CD4-positive, alpha-beta memory T cell (primary cell): ENCODE data around the gene NUDT19. TPM values are rescaled to one million over a fixed set of nuclear protein-coding genes. Genes with fewer than 3 reads are reported as not detected.
"Not testable (repeated sequence)": the region's sequence is repeated elsewhere in the genome, so short reads cannot be mapped to it uniquely, and the experiment has no call there.

Experiments
- CTCF ChIA-PET: fragments of 350-600 bp; sonication (Branson Sonifier 250); formaldehyde crosslinking; loops from one replicate; lab custom pipeline; 2021; ENCODE audit warnings: inconsistent platforms; ENCODE audit not compliant: partially characterized antibody; lab: Charles Lee
- POLR2A ChIA-PET: fragments of 350-600 bp; sonication (Branson Sonifier 250); formaldehyde crosslinking; loops from one replicate; lab custom pipeline; 2021; ENCODE audit not compliant: partially characterized antibody; lab: Charles Lee
- DNase-seq, 5 donors: peaks; one replicate each; pipeline versions ENCODE4 v3.0.0 to v3.0.0-alpha.2; 2020 to 2022; ENCODE audit warnings: mixed read lengths in 1 of 5
- H3K27ac ChIP-seq: one replicate; pipeline ENCODE4 v1.7.0; 2013; ENCODE audit warnings: low read depth, low read length
- H3K27me3 ChIP-seq: 2 replicates; pipeline ENCODE4 v1.7.0; 2013; ENCODE audit warnings: mild to moderate bottlenecking, low read length, moderate library complexity; ENCODE audit not compliant: insufficient read depth
- H3K36me3 ChIP-seq: 2 replicates; pipeline ENCODE4 v1.7.0; 2013; ENCODE audit warnings: mild to moderate bottlenecking, low read length, moderate library complexity; ENCODE audit not compliant: insufficient read depth
- H3K4me1 ChIP-seq: 2 replicates; pipeline ENCODE4 v1.7.0; 2013; ENCODE audit warnings: mild to moderate bottlenecking, low read length, moderate library complexity; ENCODE audit not compliant: insufficient read depth
- H3K4me3 ChIP-seq, 2 donors: one replicate each; pipeline ENCODE4 v1.7.0; 2013; ENCODE audit warnings: low read length in 2 of 2, mild to moderate bottlenecking in 1 of 2
- H3K9me3 ChIP-seq, 2 donors: one replicate each; pipeline ENCODE4 v1.7.0; 2013; ENCODE audit warnings: low read length in 2 of 2, control low read depth in 1 of 2; ENCODE audit not compliant: control insufficient read depth in 1 of 2
- H3K27ac Mint-ChIP-seq, 7 donors: one replicate each; pipeline ENCODE4 v1.8.0; 2020 to 2021; ENCODE audit warnings: mixed read lengths in 7 of 7, mild to moderate bottlenecking in 6 of 7, inconsistent platforms in 3 of 7, moderate library complexity in 3 of 7
- H3K27me3 Mint-ChIP-seq, 2 donors: one replicate each; pipeline ENCODE4 v1.8.0; 2020 to 2021; ENCODE audit warnings: mixed read lengths in 2 of 2
- H3K36me3 Mint-ChIP-seq, 2 donors: one replicate each; pipeline ENCODE4 v1.8.0; 2020 to 2021; ENCODE audit warnings: mixed read lengths in 2 of 2, inconsistent platforms in 1 of 2, mild to moderate bottlenecking in 1 of 2
- H3K4me1 Mint-ChIP-seq, 4 donors: one replicate each; pipeline ENCODE4 v1.8.0; 2020 to 2021; ENCODE audit warnings: mixed read lengths in 4 of 4, mild to moderate bottlenecking in 1 of 4
- H3K4me3 Mint-ChIP-seq, 8 donors: one replicate each; pipeline ENCODE4 v1.8.0; 2020 to 2021; ENCODE audit warnings: mixed read lengths in 8 of 8, mild to moderate bottlenecking in 7 of 8, moderate library complexity in 6 of 8, inconsistent platforms in 3 of 8
- H3K9me3 Mint-ChIP-seq, 8 donors: one replicate each; pipeline ENCODE4 v1.8.0; 2020 to 2021; ENCODE audit warnings: mixed read lengths in 8 of 8, mild to moderate bottlenecking in 5 of 8, inconsistent platforms in 3 of 8, moderate library complexity in 1 of 8
- intact Hi-C: fragments of 100-400 bp; cut with micrococcal nuclease; formaldehyde crosslinking; loops from one replicate; pipeline ENCODE4 v1.15.1; 2023
- polyA plus RNA-seq, 2 donors: library from polyadenylated mRNA; unstranded; fragments of 300-500 nt; fragmentation: Illumina TruSeq; gene quantifications; one replicate each; pipeline ENCODE4 v1.2.3, GENCODE V29; 2021
- total RNA-seq, 2 experiments: library from RNA; stranded (reverse); gene quantifications; one replicate each; pipeline ENCODE4 v1.2.3, GENCODE V29; 2021

NUDT19 gene
- total and polyA plus RNA-seq, 4 experiments from 2014 or later, result 2.0 to 10.6 (median 8.0) TPM

DNA sequence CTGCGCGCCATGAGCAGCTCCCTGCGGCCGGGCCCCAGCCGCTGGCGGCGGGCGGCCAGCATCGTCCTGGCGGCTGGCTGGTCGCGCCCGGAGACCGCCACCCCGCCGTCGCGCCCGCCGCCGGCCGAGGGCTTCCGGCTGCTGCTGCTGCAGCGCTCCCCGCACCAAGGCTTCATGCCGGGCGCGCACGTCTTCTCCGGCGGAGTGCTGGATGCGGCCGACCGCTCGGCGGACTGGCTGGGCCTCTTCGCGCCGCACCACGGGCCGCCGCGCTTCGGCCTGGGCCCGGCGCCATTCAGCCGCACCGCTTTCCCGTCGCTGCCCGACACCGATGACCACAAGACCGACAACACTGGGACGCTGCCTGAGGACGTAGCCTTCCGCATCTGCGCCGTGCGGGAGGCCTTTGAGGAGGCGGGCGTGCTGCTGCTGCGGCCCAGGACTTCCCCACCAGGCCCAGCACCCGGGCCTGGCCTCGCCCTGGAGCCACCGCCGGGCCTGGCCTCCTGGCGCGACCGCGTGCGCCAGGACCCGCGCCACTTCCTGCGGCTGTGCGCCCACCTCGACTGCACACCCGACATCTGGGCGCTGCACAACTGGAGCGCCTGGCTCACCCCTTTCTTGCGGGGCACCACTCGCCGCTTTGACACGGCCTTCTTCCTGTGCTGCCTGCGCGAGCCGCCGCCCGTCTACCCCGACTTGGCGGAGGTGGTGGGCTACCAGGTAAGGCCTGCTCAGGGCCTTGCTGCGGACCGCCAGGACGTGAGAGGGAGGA lies 518 bp downstream of the NUDT19 start:
- peak; percentile 49 to 63 (median 58) for DNase-seq
- no peaks in the 10 kb centered on the region for H3K27me3 ChIP-seq
- H3K9me3 ChIP-seq, result no peaks in the 10 kb centered on the region
- H3K27ac ChIP-seq, result peak overlapping the region; percentile 63
- peak overlapping the region; percentile 91 to 94 (median 92) for H3K4me3 Mint-ChIP-seq
- peaks cover 16% of the 10 kb centered on the region in 2 donors for H3K36me3 Mint-ChIP-seq
- ChIA-PET CTCF (interaction anchor here (0.7 to 1.1 kb wide), 6 partner anchors 10 to 283 kb away, joined by 3 to 6 read pairs (median 4); partner anchors contain the start of gene ANKRD27), POLR2A (interaction anchor here (0.6 to 2.6 kb wide), 13 partner anchors 9 to 379 kb away, joined by 3 to 73 read pairs (median 4); partner anchors contain the start of genes ANKRD27, CEP89, FAAP24 and RGS9BP)
- H3K9me3 Mint-ChIP-seq, result peaks cover 0 to 2% (median 0%) of the 10 kb centered on the region in 8 donors
- H3K4me1 Mint-ChIP-seq, result peaks cover 44 to 57% (median 50%) of the 10 kb centered on the region in 4 donors
- H3K4me1 ChIP-seq, result peaks cover 50% of the 10 kb centered on the region
- peak overlapping the region; percentile 80 to 95 (median 93) for H3K27ac Mint-ChIP-seq
- H3K36me3 ChIP-seq, result no peaks in the 10 kb centered on the region
- intact Hi-C loops, result loop anchor here (1.0 to 5.0 kb wide), 5 partner anchors 17 to 485 kb away; partner anchors contain the start of genes ANKRD27, GPATCH1 and RGS9BP
- no peaks in the 10 kb centered on the region for H3K27me3 Mint-ChIP-seq
- peak overlapping the region; percentile 85 to 89 for H3K4me3 ChIP-seq

DNA sequence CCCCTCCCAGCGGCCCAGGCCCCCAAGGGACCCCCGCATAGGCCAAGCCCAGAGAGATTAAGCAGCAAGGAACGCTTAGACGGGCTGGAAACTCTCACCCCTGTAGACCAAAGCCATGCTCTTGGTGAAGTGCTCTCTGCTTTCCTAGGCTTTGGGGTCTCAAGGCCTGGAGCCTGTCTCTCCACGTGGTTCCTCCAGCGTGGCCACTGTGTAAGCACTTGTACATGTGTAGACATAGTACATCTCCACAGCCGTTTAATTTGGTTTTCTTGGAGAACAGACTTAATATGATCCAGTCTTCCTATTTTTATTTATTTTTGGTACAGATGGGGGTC lies 1.1 kb downstream of the NUDT19 start:
- peaks cover 21 to 22% of the 10 kb centered on the region in 2 donors for H3K36me3 Mint-ChIP-seq
- H3K4me3 Mint-ChIP-seq, result peak overlapping the region; percentile 90 to 94 (median 92)
- CTCF ChIA-PET, result interaction anchor here (0.6 to 1.4 kb wide), 2 partner anchors 11 to 93 kb away, joined by 3 to 7 read pairs; no protein-coding TSS in a partner anchor
- Histone ChIP-seq H3K36me3 (no peaks in the 10 kb centered on the region), H3K27me3 (no peaks in the 10 kb centered on the region), H3K9me3 (no peaks in the 10 kb centered on the region), H3K4me3 (peak overlapping the region; percentile 85 to 89), H3K27ac (peak overlapping the region; percentile 63), H3K4me1 (peaks cover 51% of the 10 kb centered on the region)
- DNase-seq, result no peak
- POLR2A ChIA-PET, result interaction anchor here (0.9 to 1.6 kb wide), 3 partner anchors 17 to 112 kb away, joined by 3 to 14 read pairs (median 4); partner anchors contain the start of genes ANKRD27, PDCD5 and RGS9BP
- H3K9me3 Mint-ChIP-seq, result peaks cover 0 to 2% (median 0%) of the 10 kb centered on the region in 8 donors
- peaks cover 46 to 63% (median 55%) of the 10 kb centered on the region in 4 donors for H3K4me1 Mint-ChIP-seq
- intact Hi-C loops, result loop anchor here (1.0 to 5.0 kb wide), 3 partner anchors 102 to 485 kb away; partner anchors contain the start of gene GPATCH1
- H3K27ac Mint-ChIP-seq, result peak overlapping the region; percentile 80 to 95 (median 93)
- H3K27me3 Mint-ChIP-seq, result no peaks in the 10 kb centered on the region

GRCh38 chr19:32693151-32694108 lies 1.8 kb downstream of the NUDT19 start:
- ChIA-PET POLR2A (interaction anchor here (0.9 to 1.6 kb wide), 5 partner anchors 18 to 278 kb away, joined by 3 to 14 read pairs (median 4); partner anchors contain the start of genes ANKRD27, CEP89, FAAP24 and PDCD5), CTCF (interaction anchor here (0.6 to 1.4 kb wide), 3 partner anchors 12 to 94 kb away, joined by 3 to 7 read pairs (median 3); no protein-coding TSS in a partner anchor)
- peak in 3 of 5 donors; percentile 11 to 51 (median 21) for DNase-seq
- not testable (repeated sequence) for H3K27me3 Mint-ChIP-seq, H3K36me3 ChIP-seq, H3K9me3 Mint-ChIP-seq, H3K9me3 ChIP-seq, H3K27me3 ChIP-seq
- Mint-ChIP-seq H3K4me3 (peak overlapping the region; percentile 90 to 94 (median 92)), H3K27ac (peak overlapping the region; percentile 80 to 95 (median 93)), H3K4me1 (peaks cover 48 to 70% (median 61%) of the 10 kb centered on the region in 4 donors), H3K36me3 (peaks cover 28 to 29% of the 10 kb centered on the region in 2 donors)
- intact Hi-C loops, result loop anchor here (5.0 kb wide), 2 partner anchors 389 to 484 kb away; partner anchors contain the start of gene GPATCH1
- peaks cover 51% of the 10 kb centered on the region for H3K4me1 ChIP-seq
- peak overlapping the region; percentile 85 to 89 for H3K4me3 ChIP-seq
- peak overlapping the region; percentile 63 for H3K27ac ChIP-seq

DNA sequence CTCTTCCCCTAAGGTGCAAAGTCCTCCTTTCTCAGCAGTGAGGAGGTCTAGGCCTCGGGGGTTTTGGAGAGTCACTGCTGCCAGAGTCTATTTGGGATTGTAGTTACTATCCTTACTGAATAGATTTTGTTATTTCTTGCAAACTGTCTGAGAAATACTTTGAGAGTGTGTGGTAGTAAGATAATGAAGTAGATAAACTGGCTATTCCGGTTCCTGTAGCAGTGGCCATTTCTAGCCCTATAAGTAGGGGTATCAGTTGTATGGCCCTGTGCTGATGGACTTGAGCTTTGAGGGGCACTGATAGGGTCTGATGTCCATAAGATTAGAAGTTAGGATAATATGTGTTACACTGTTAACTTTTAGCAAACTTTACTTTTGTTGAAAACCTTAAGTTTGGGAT lies 2.7 kb downstream of the NUDT19 start:
- intact Hi-C loops, result loop anchor here (5.0 kb wide), 2 partner anchors 388 to 483 kb away; partner anchors contain the start of gene GPATCH1
- H3K9me3 Mint-ChIP-seq, H3K9me3 ChIP-seq, DNase-seq, H3K27ac ChIP-seq, H3K27me3 ChIP-seq, H3K4me3 ChIP-seq, H3K36me3 ChIP-seq, CTCF ChIA-PET, H3K27me3 Mint-ChIP-seq: not testable (repeated sequence)
- POLR2A ChIA-PET, result interaction anchor here (1.1 kb wide), 1 partner anchor 277 kb away, joined by 7 read pairs; the partner anchor contains the start of genes CEP89 and FAAP24
- H3K4me3 Mint-ChIP-seq, result peak overlapping the region; percentile 90 to 94 (median 92)
- peaks cover 51% of the 10 kb centered on the region for H3K4me1 ChIP-seq
- H3K27ac Mint-ChIP-seq, result peak overlapping the region; percentile 19 to 92 (median 76)
- H3K4me1 Mint-ChIP-seq, result peaks cover 51 to 79% (median 66%) of the 10 kb centered on the region in 4 donors
- H3K36me3 Mint-ChIP-seq, result peaks cover 36 to 38% of the 10 kb centered on the region in 2 donors

DNA sequence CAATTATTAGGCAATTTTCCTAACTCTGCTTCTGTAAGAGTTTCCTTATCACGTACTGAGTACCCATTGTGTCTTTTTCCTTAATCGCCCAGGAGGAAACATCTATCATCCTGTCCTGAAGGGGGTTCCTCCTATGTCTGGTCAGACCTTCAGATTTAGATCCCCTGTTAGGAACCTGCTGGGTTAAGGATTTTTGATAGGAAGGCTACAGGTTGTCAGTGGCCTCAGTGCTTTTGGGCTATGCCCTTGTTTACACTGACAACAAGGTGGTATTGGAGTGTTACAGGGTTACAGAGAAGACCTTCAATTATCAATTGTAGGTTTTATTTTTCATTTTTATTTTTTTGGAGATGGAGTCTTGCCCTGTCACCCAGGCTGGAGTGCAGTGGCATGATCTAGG lies 3.2 kb downstream of the NUDT19 start:
- DNase-seq, H3K27me3 Mint-ChIP-seq, H3K27me3 ChIP-seq, H3K36me3 ChIP-seq, CTCF ChIA-PET, H3K9me3 ChIP-seq, POLR2A ChIA-PET, H3K27ac ChIP-seq, H3K4me3 ChIP-seq, H3K9me3 Mint-ChIP-seq: not testable (repeated sequence)
- H3K4me1 ChIP-seq, result peaks cover 51% of the 10 kb centered on the region
- Mint-ChIP-seq H3K4me1 (peaks cover 54 to 81% (median 67%) of the 10 kb centered on the region in 4 donors), H3K27ac (peak overlapping the region in 5 of 7 donors; percentile 19 to 80 (median 64)), H3K4me3 (peak overlapping the region; percentile 20 to 94 (median 92)), H3K36me3 (peaks cover 39 to 43% of the 10 kb centered on the region in 2 donors)
- intact Hi-C loops, result loop anchor here (5.0 kb wide), 2 partner anchors 387 to 482 kb away; partner anchors contain the start of gene GPATCH1

DNA sequence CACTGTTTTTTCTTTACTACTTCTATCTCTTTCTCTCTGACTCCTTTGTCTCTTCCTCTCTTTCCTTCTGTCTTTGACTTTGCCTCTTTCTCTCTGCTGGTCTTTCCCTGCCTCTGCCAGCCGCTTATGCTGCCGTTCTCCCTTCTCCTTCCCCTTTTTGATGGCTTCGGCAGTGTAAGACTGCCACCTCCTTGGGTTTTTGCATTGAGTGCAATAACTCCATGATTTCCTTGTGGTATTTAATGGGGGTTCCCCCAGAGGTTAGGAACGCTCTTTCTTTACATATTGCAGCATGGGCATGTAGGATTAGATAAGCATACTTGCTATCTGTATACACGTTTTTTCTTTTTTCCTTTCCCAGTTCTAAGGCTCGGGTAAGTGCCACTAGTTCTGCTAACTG lies 3.9 kb downstream of the NUDT19 start:
- H3K9me3 ChIP-seq, intact Hi-C loops, H3K27ac ChIP-seq, H3K4me3 ChIP-seq, H3K9me3 Mint-ChIP-seq, POLR2A ChIA-PET, CTCF ChIA-PET, H3K27me3 Mint-ChIP-seq, H3K27me3 ChIP-seq, H3K36me3 ChIP-seq, DNase-seq: not testable (repeated sequence)
- peak overlapping the region; percentile 2 to 79 (median 66) for H3K4me3 Mint-ChIP-seq
- H3K4me1 Mint-ChIP-seq, result peaks cover 54 to 87% (median 68%) of the 10 kb centered on the region in 4 donors
- peaks cover 43 to 50% of the 10 kb centered on the region in 2 donors for H3K36me3 Mint-ChIP-seq
- H3K4me1 ChIP-seq, result peaks cover 51% of the 10 kb centered on the region
- peak overlapping the region in 5 of 7 donors; percentile 39 to 84 (median 69) for H3K27ac Mint-ChIP-seq
